HG02610 (cell line): Measurements from ENCODE around the gene TTBK2.

Experiments
- ATAC-seq: cut with Tn5 transposase; IDR thresholded peaks from one replicate; pipeline ENCODE4 v1.9.1; 2021; ENCODE audit warnings: mild to moderate bottlenecking, moderate library complexity; ENCODE audit not compliant: unreplicated experiment

Gene TTBK2

DNA sequence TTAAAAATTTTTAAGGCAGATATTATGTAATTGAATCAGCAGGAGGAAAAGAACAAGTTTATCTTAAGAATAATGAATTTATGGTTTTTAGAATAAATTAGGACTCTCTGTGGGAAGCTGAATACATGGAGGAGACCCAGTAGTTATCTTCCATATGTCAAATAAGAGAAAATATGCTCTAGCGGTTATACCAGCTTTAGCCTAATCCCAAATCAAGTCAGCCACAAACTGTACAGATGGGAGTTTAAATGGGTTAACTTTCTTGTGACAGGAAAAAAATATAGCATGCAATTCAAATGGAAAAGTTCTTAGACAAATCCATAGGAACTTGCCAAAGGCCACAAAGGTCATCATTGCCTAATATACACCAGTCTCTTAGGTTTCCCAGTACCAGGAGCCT, 84.3 kb downstream of the TTBK2 start:
- ATAC-seq: no peak

GRCh38 chr15:42832576-42832975, 88.0 kb downstream of the TTBK2 start:
- no peak for ATAC-seq

GRCh38 chr15:42826251-42826890, 94.2 kb downstream of the TTBK2 start:
- ATAC-seq: no peak

- no peak for ATAC-seq
Measured at GRCh38 chr15:42825599-42825998, 95.0 kb downstream of the TTBK2 start.

- no peak for ATAC-seq
Measured at GRCh38 chr15:42820811-42821210, 99.8 kb downstream of the TTBK2 start.

GRCh38 chr15:42819786-42820185, 100.8 kb downstream of the TTBK2 start:
- no peak for ATAC-seq

DNA sequence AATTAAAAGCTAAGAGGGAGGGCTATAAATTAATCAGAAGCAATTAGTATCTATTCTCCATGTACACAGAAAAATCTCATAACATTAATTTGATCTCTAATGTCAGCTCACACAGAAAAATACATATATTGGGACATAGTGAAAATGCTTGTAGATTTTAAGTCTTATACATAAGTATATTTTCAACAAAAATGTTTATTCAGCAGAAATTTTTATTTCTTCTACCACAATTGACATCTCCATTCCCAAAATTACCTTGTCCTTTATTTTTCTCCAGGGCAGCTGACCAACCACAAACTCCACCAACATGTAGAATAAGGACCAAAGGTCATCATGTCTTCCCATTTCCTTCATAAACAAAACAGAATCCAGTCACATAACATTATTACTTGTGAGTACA, 109.1 kb downstream of the TTBK2 start:
- ATAC-seq: no peak

GRCh38 chr15:42808913-42809312, 111.7 kb downstream of the TTBK2 start:
- ATAC-seq: no peak

DNA sequence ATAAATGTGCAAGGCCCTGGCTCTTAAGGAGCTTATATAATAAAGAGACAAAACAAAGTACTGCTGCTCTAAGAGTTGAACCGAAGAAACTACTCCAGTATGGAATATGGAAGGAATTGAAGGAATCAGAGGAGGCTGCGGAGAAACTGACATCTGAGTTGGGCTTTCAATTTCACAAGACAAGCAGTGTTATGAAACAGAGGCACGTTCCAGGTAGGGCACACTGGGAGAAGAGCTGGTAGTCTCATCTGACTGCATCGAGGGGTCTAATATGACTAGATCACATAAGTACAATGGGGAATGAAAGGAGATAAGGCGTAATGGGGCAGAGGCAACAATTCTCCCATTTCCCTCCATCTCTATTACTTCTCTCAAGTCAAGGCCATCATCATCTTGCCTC, 115.3 kb downstream of the TTBK2 start:
- no peak for ATAC-seq

DNA sequence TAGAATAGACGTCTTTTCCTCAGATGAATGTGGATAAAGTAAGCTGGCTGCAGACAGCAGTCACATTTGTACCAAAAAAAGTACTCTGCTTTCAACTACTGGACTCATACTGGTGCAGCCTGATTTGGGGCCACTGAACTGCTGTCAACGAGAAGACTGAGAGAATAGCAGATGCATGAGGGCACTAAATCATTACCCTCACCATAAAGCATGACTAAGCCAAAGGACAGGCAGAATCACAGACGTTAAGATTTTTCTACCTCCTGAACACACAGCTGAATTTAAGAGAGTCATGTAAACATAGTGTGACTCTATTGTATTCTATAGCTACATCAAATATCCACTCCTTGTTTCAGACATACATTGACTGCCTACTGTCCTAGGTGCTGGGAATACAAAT, 115.8 kb downstream of the TTBK2 start:
- no peak for ATAC-seq

GRCh38 chr15:42803436-42803835, 117.1 kb downstream of the TTBK2 start:
- ATAC-seq: no peak

DNA sequence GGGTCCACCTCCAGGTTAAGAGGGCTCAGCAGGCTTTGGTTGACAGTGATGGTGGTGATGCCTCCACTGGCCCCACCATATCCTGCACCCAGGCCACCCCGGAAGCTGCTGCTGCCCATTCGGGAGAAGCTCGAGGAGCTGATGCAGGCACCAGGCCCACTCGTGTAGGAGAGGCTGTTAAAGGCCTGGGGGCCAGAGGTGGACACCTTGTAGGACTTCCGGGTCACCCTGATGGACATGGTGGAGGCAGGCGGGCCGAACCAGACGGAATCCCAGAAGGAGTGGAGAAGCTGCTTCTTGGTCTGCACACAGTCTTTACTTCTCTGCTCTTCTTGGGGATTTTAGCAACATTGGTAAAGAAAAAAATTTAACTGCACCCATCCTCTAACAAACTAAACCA, 118.4 kb downstream of the TTBK2 start:
- ATAC-seq: no peak

GRCh38 chr15:42800731-42801474, 119.7 kb downstream of the TTBK2 start:
- ATAC-seq: no peak

DNA sequence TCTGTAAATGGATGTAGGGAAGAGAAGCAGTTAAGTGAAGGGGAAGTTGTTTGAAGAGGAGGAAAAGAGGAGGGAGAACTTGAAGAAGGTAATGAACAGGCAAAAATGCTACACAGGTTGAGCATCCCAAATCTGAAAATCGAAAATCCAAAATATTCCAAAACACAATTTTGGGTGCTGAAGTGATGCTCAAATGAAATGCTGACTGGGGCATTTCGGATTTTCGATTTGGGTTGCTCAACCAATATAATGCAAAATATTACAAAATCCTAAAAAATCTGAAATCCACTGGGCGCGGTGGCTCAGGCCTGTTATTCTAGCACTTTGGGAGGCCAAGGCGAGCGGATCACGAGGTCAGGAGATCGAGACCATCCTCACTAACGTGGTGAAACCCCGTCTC, 121.8 kb downstream of the TTBK2 start:
- no peak for ATAC-seq

GRCh38 chr15:42796955-42797782, 123.4 kb downstream of the TTBK2 start:
- ATAC-seq: no peak

DNA sequence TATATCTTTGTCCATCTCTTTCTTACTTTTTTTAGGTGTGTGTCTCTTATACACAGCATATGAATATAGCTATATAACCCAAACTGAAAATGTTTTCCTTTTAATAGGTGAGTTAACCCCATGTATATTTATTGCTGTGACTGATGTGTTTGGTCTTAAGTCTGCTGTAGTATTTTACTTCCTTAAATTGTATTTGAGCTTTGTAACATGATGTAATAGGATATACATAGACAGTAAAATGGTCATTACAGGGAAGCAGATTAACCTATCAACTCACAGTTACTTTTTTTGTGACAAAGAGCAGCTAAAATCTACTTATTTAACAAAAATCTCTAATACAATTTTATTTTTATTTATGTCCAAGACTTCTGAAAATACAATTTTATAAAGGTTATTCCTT, 131.9 kb downstream of the TTBK2 start:
- ATAC-seq: no peak

DNA sequence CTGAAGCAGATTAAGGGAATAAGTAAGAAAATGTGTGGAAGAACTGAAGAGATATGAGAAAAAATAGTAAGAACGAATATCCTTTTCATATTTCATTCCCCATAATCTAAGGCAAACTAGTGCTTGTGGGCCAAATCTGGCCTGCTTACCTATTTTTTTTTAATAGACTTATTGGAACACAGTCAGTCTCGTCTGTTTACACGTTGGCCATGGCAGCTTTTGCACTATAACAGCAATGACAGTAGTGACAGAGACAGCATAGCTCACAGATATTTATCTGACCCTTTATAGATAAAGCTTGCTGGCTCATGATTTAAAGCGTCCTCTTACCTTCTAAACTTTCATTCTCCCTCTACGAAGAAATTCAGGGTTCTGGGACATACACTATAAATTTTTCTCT, 133.6 kb downstream of the TTBK2 start:
- ATAC-seq: no peak

GRCh38 chr15:42785569-42785968, 135.0 kb downstream of the TTBK2 start:
- ATAC-seq: no peak

- ATAC-seq: no peak
Measured at GRCh38 chr15:42784705-42785104, 135.9 kb downstream of the TTBK2 start.

- no peak for ATAC-seq
Measured at GRCh38 chr15:42782716-42783115, 137.9 kb downstream of the TTBK2 start.

GRCh38 chr15:42775416-42775815, 145.2 kb downstream of the TTBK2 start:
- ATAC-seq: no peak

DNA sequence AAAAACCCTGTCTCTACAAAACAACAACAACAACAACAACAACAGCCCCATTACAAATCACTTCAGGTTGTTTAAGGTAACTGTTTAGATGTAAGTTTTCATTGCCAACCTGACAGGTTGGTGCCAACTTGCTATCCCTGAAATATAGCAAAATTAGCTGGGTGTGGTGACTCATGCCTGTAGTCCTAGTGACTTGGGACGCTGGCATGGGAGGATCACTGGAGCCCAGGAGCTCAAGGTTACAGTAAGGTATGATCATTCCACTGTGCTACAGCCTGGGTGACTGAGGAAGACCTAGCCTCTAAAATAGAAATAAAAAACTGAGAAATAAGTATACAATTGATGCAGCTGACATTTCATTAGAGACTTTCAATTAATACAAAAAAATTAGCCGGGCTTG, 147.7 kb downstream of the TTBK2 start:
- no peak for ATAC-seq
